ENCODE measurements around the gene ELF4.

The ELF4 gene

GRCh38 chrX:130111220-130112154 lies 1.2 kb upstream of the ELF4 start:
- no peak for DNase-seq

GRCh38 chrX:130109429-130110378 lies 593 bp downstream of the ELF4 start:
- DNase-seq: no peak

DNA sequence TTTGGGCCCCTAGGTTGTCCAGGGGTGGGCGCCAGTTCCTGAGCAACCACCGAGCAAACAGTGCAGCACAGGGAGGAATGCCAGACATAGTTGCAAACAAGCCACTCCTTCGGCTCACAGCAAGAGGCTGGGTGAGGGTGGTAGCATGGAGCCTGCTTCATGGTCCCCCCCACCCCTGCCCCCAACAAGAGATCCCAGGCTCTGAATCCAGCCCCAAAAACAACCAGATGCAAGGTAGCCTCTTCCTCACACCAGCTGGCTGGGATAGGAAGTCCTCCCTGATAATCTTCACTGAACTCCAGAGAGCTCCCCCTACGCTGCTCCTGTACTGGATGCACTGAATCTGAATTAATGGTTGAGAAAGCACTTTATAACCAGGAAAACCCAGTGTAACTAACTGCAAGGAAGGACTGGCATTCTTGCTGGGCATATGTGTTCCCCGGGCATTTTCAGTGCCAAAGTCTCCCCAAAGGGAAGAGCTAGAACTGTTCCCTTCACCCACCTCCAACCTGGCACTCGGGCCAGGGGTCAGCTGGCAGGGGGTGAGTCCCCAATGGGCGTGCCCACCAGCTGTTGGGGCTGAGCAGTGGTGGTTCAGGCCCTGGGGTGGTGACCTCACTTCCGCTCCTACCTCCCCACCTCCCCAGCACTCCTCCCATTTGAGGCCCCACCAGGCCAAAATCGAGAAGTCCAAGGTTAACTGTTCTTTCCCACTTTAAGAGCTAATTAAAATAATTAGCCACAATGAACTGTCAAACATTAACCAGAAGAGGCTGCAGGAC lies 1.5 kb downstream of the ELF4 start:
- peak; percentile 56 for DNase-seq

GRCh38 chrX:130106071-130106470 lies 4.2 kb downstream of the ELF4 start:
- no peak for DNase-seq

GRCh38 chrX:130105244-130105643 lies 5.1 kb downstream of the ELF4 start:
- DNase-seq: no peak

DNA sequence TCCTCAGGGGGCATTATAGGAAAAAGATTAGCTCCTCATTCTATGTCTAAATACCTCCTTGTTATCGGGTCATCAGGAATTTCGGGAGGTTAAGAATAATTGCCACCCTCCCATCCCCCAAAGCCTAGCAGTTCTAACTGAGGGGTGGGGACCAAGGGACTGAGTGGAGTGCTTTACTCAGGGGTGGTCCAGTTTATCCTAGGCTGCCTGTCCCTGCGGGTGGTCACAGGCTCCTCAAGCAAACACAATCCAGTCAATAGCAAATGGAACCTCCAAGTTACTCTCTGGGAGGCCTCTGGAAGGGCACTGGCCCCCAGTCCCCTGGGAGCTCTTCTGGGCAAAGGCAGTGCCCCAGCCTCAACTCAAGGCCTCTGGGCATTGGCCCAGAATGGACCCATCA lies 6.7 kb downstream of the ELF4 start:
- no peak for DNase-seq

DNA sequence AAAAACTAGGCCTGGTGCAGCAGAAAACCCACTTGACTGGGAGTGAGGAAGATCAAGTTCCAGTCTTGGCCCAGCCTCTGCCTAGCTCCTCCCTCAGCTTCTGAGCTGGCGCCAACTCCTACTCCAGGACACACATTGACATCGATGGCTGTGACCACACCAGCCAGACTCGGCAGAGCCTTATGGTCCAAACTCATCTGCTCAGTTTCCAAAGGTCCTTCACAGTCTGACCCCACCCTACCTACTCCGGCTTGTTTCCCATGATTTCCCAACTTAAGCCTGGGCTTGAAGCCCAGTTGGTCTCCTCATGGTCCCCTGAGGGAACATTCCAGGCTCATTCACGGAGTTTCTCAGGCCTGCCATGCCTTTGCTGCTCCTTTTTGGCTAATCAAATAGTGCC lies 10.1 kb downstream of the ELF4 start:
- no peak for DNase-seq

GRCh38 chrX:130098210-130098552 lies 12.1 kb downstream of the ELF4 start:
- no peak for DNase-seq

DNA sequence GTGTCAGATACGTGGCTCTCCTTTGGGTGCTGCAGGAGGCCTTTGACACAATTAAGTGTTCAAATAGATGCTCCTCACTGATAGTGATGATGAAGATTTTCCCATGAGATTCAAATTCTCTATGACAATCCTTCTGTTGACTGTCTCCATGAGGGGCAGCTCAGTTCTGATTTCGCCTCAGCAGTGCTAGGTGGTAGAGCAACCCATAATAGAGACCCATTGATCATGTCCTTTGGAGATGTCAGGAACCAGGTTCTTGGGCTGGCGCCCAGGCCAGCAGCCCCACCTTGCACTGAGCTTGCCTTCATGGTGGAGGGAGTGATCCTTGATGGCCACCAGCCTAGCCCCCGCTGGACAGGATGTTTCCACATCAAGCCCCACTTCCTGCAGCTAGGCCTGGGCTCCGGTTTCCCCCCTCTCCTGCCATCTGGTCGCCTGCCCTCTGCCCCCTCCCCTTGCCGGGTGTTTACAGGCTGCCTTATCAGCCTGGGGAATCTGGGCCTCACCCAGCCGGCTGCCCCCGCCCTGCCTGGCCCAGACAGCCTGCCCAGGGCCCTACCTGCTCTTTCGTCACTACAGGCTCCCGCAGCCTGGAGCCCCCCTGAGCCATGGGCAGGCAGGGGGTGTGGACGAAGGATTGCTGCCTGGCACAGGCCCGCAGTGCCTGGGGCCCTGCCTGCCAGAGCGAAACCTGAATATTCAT lies 12.6 kb downstream of the ELF4 start:
- no peak for DNase-seq

- DNase-seq: no peak
These were observed 14.9 kb downstream of the ELF4 start for GRCh38 chrX:130095249-130096030.

- DNase-seq: peak; percentile 45
These were observed 15.6 kb downstream of the ELF4 start for GRCh38 chrX:130094696-130095095.

DNA sequence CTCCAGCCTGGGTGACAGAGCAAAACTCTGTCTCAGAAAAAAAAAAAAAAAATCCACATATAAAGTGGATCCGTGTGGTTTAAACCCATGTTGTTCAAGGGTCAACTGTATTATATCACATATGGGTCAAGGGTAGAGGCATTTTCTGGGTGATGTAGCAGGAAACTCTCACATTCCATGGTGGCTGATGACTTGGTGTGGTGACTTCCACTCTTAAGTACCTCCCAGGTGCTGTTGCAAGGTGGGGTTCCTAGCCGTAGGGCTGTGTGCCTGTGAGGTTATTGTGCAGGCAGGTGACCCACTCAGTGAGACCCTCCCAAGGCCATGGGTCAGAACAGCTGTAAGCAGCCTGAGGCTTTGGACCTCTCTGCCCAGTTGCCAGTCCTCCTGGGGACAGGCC lies 17.0 kb downstream of the ELF4 start:
- no peak for DNase-seq

- peak; percentile 79 for DNase-seq
These were observed 18.2 kb downstream of the ELF4 start for GRCh38 chrX:130091980-130092522.

GRCh38 chrX:130090364-130090763 lies 19.9 kb downstream of the ELF4 start:
- DNase-seq: no peak

GRCh38 chrX:130086447-130087206 lies 23.7 kb downstream of the ELF4 start:
- no peak for DNase-seq

GRCh38 chrX:130085551-130086446 lies 24.5 kb downstream of the ELF4 start:
- DNase-seq: no peak

DNA sequence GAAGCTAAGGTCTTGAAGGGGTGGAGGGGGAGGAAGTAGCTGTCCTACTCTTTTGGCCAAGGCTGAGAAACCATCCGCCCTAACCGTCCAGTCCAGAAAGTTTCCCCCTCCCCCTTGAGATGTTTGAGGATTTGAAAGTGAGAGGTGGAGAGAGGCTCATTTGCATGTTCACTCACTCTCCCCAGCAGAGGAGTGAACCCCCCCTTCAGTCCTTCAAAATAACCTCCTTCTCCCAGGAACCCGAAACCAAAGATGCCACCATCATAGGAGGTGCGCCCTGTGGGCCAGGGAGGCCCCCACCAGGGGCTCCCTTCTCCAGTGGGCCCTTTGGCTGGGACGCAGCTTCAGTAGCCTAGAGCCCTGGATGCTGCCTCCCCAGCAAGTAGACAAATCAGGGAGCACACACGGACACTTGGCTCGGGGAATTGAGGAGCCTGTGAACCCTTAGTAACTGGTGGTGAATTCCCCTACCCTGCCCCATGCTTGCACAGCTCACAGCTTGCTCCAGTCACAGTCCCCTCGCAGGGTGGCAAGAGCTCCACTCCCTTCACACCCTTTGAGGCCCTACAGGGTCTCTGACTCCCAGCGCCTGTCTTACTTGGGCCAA lies 25.6 kb downstream of the ELF4 start:
- peak; percentile 35 for DNase-seq

DNA sequence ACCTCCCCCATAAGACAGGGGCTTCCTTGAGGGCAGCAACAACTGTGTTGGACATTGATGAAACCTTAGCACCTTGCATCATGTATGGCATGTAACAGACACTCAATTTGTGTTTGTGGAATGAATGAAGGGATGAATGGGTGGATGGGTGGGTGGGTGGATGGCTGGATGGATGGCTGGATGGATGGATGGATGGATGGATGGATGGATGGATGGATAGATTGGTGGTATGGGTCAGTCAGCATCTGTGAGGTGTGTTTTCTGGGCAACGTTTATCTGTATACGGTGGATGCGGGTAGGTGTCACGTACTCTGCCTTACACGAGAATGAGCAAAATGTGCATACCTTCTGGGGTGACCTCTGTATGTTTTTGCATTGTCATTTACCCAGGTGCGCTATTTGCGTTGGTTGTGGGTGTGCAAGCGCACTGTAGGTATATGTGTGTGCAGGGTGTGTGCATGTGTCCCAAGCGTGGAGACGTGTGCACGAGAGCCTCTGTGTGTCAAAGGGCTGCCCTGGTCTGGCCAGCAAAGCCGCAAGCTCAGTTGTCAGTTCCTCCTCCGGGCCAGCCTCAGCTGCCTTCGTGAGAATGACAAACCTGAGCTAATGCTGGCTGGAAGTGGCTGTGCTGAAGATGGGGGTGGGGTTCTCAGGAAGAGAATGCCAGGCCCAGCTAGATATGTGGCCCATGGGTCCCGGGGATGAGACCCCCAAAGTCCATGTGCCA lies 26.5 kb downstream of the ELF4 start:
- no peak for DNase-seq

Measured in RPMI8226 (cell line).